Measurements from ENCODE around the gene JPH3. TPM values are rescaled to one million over a fixed set of nuclear protein-coding genes. Genes with fewer than 3 reads are reported as not detected.

The JPH3 gene
- total and polyA plus RNA-seq, 12 donors = 0.06 to 0.79 (median 0.10) TPM; not detected in 6

DNA sequence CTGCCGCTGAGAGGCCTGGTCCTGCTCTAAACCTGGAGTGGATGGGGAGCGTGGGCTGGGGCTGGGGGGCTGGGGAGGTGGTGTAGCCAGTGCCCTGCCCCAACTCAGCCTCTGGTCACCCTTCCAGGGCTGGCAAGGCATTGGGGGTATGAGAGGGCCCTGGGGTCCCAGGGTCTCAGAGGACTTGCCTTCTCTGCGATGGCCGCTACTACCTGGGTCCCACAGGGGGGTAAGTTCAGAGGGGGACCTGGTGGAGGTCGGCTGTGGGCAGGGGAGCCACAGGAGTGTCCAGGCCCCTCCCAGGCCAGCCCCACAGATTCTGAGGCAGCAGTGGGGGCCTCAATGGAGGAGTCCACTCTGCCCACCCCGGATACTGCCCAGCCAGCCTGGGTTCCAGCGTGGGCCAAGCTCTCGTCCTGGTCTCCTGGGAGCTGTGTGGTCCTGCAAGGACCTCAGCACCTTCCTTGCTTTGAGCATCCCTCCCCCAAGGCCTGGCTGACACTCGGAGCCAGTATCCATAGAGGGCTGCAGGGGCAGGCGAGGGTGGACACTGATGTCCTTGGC is 20.5 kb downstream of the JPH3 start:
- H3K27ac ChIP-seq = no peak overlapping the region
- DNase-seq (no peak), ATAC-seq (no peak)
- H3K36me3 ChIP-seq = no peaks in the 10 kb centered on the region
- H3K4me3 ChIP-seq = no peak overlapping the region
- 77 to 81% methylated on average over 10 of the region's 10 CpGs for WGBS, 2 donors
- intact Hi-C loops (cut with DNase I) = no loop called here
- H3K27me3 ChIP-seq = peaks cover 0 to 65% (median 32%) of the 10 kb centered on the region in 7 donors
- no peaks in the 10 kb centered on the region for H3K9me3 ChIP-seq
- H3K4me1 ChIP-seq = no peaks in the 10 kb centered on the region
- TF ChIP-seq, protein P1, sequence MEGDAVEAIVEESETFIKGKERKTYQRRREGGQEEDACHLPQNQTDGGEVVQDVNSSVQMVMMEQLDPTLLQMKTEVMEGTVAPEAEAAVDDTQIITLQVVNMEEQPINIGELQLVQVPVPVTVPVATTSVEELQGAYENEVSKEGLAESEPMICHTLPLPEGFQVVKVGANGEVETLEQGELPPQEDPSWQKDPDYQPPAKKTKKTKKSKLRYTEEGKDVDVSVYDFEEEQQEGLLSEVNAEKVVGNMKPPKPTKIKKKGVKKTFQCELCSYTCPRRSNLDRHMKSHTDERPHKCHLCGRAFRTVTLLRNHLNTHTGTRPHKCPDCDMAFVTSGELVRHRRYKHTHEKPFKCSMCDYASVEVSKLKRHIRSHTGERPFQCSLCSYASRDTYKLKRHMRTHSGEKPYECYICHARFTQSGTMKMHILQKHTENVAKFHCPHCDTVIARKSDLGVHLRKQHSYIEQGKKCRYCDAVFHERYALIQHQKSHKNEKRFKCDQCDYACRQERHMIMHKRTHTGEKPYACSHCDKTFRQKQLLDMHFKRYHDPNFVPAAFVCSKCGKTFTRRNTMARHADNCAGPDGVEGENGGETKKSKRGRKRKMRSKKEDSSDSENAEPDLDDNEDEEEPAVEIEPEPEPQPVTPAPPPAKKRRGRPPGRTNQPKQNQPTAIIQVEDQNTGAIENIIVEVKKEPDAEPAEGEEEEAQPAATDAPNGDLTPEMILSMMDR (IDR thresholded peaks at IDR 0.05) = no peak

DNA sequence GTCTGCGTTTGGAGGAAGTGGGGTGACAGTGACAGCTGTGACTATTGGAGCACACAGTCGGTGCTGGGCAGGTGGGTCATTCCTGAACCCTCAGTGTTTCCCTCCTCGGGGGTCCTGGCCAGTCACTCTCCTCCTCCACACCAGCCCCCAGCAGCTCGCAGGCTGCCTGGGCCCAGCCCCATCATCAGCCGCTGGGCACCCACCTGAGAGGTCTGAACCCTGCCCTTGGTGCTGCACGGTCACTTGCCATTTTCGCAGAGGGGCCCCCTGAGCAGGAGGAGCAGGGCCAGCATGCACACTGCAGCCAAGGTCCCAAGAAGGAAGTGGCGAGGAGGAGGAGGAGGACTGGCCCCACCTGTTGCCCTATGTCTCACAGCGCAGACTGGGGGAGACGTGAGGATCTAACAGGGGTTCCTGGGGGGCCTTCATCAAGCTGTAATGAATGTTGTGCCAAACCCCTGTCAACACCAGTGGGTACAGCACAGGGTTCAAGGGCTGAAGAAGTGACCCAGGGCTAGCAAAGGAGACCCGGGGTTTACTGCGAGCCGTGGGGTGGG is 23.0 kb downstream of the JPH3 start:
- DNase-seq (no peak), ATAC-seq (no peak)
- Histone ChIP-seq H3K27ac (no peak overlapping the region), H3K36me3 (no peaks in the 10 kb centered on the region), H3K27me3 (peaks cover 0 to 59% (median 32%) of the 10 kb centered on the region in 7 donors), H3K9me3 (peaks cover 0 to 5% (median 0%) of the 10 kb centered on the region in 11 donors), H3K4me3 (no peak overlapping the region), H3K4me1 (no peaks in the 10 kb centered on the region)
- 72 to 77% methylated on average over 13 of the region's 13 CpGs for WGBS, 2 donors
- TF ChIP-seq, protein P1 (IDR thresholded peaks at IDR 0.05) = no peak
- intact Hi-C loops (cut with DNase I) = no loop called here

DNA sequence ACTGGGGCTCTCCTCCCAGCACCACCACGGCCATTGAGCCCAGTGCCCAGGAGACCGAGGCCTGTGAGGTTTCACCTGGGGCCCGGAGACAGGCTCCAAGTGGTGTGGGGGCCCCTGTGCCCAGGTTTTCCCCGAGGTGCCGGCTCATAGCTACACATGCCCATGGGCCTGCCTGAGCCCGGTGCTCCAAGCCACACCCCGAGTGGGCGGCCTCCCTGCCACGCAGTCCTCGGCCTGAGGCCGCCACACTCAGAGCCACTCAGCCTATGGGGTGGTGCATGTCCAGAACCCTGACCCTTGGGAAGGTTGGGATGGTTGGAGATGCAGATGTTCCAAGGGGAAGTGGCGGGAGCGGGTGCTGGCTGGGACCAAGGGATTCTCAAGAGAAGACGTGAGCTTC is 24.1 kb downstream of the JPH3 start:
- TF ChIP-seq, protein P1 (IDR thresholded peaks at IDR 0.05) = no peak
- Histone ChIP-seq H3K9me3 (peaks cover 0 to 16% (median 8%) of the 10 kb centered on the region in 11 donors), H3K4me3 (no peak overlapping the region), H3K27ac (no peak overlapping the region), H3K4me1 (no peaks in the 10 kb centered on the region), H3K36me3 (no peaks in the 10 kb centered on the region), H3K27me3 (peaks cover 0 to 51% (median 39%) of the 10 kb centered on the region in 7 donors)
- 80 to 84% methylated on average over 14 of the region's 14 CpGs for WGBS, 2 donors
- DNase-seq (no peak), ATAC-seq (no peak)
- intact Hi-C loops (cut with DNase I) = no loop called here

DNA sequence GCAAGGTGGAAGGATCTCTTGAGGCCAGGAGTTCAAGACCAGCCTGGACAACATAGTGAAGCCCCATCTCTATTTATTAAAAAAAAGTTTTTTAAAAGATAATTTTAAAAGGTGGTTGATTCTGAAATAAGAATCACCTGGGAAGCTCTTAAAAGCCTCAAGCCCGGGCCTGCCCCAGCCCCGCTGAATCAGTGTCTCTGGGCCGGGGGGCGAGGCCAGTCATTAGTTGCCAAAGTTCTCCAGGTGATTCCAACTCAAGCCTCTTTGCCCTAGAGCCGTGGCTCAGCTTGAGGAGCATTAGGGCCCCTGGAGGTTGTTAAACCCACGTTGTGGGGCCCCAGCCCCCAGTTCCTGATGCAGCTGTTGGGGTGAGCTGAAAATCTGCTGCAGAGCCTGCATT is 24.6 kb downstream of the JPH3 start:
- DNase-seq (no peak), ATAC-seq (no peak)
- peaks cover 0 to 21% (median 8%) of the 10 kb centered on the region in 11 donors for H3K9me3 ChIP-seq
- H3K4me3 ChIP-seq = no peak overlapping the region
- 76 to 79% methylated on average over 6 of the region's 6 CpGs for WGBS, 2 donors
- H3K27me3 ChIP-seq = peaks cover 0 to 50% (median 38%) of the 10 kb centered on the region in 7 donors
- no peak overlapping the region for H3K27ac ChIP-seq
- no peaks in the 10 kb centered on the region for H3K36me3 ChIP-seq
- intact Hi-C loops (cut with DNase I) = no loop called here
- H3K4me1 ChIP-seq = no peaks in the 10 kb centered on the region
- TF ChIP-seq, protein P1 (IDR thresholded peaks at IDR 0.05) = no peak

All from heart right ventricle (tissue), 16 donors.